ENCODE results near the gene DYRK3. TPM values are rescaled to one million over a fixed set of nuclear protein-coding genes. Genes with fewer than 3 reads are reported as not detected.

DYRK3 gene
- total and polyA plus RNA-seq, 9 of the 15 experiments (the other 6 are each of a cell fraction or from before 2014, with no cell fraction given) = 4.5 to 33.7 (median 25.7) TPM

DNA sequence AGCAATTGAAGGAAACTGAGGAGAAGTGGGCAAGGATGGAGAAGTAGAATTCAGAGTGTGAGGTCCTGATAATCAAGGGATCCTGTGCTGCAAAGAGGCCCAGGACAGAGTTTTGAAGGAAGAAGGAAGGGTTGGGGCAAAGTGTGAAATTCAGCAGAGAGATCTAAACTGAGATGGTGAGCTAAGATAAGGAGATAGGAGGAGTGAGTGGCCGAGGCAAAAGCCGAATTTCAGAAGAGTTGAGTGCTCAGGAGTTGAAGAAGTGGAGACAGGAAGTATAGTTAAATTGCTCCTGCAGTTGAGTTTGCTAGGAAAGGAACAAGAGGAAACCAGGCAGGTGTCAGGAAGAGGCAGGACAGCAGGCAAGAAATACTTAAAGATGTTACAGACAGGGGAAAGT is 33.0 kb downstream of the DYRK3 start (continued):
- TF ChIP-seq, protein P1, sequence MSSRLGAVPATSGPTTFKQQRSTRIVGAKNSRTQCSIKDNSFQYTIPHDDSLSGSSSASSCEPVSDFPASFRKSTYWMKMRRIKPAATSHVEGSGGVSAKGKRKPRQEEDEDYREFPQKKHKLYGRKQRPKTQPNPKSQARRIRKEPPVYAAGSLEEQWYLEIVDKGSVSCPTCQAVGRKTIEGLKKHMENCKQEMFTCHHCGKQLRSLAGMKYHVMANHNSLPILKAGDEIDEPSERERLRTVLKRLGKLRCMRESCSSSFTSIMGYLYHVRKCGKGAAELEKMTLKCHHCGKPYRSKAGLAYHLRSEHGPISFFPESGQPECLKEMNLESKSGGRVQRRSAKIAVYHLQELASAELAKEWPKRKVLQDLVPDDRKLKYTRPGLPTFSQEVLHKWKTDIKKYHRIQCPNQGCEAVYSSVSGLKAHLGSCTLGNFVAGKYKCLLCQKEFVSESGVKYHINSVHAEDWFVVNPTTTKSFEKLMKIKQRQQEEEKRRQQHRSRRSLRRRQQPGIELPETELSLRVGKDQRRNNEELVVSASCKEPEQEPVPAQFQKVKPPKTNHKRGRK (tag; IDR thresholded peaks at IDR 0.05) = no peak
- 0 out of 2 replicates have a peak, but pooled peaks have one; percentile 32 for TF ChIP-seq MTA1 (IDR thresholded peaks at IDR 0.05; ENCODE audit: borderline replicate concordance)
- TF ChIP-seq HDAC1 (IDR thresholded peaks at IDR 0.05) = peak in 1 of 2 experiments; percentile 33; a peak in 1 of 4 replicates

DNA sequence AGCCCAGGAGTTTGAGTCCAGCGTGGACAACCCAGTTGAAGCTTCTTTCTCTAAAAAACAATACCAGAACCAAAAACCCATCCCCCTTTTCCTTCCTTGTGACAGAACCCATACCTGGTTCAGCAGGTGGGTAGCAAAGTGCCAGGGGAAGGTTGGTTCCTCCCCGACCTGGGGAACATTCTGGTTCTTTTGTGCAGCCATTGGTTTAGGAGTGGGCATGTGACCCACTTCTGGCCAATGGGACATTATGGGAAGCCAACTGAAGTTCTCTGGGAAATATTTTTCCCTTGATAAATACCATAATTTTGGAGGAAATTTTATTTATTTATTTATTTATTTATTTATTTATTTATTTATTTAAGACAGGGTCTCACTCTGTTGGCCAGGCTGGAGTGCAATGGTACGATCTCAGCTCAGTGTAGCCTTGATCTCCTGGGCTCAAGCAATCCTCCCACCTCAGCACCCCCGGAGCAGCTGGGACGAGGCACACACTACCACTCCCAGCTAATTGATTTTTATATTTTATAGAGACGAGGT is 33.6 kb downstream of the DYRK3 start:
- Histone ChIP-seq H3K9me1 (ENCODE audit: control insufficient read depth, insufficient read depth, low read length) (no peaks in the 10 kb centered on the region), H3K36me3 (ENCODE audit: control insufficient read depth, insufficient read depth, low read length) (no peaks in the 10 kb centered on the region), H4K20me1 (replicated peaks; ENCODE audit: control insufficient read depth, insufficient read depth, low read length) (no peaks in the 10 kb centered on the region), H3K27ac (ENCODE audit: extremely low read depth, low read depth, low read length) (no peak overlapping the region), H3K4me3 (no peak overlapping the region), H3K9me3 (replicated peaks; ENCODE audit: control insufficient read depth, insufficient read depth, low read depth, low read length) (no peaks in the 10 kb centered on the region), H3K4me2 (ENCODE audit: insufficient read depth, low read length) (no peak overlapping the region), H3K4me1 (replicated peaks in 1 of 2; ENCODE audit: control insufficient read depth in 2 of 2, insufficient read depth in 2 of 2, low read length in 2 of 2) (peaks cover 34 to 59% of the 10 kb centered on the region in 2 experiments), H3K27me3 (ENCODE audit: control insufficient read depth in 2 of 2, insufficient read depth in 2 of 2, low read length in 2 of 2) (no peaks in the 10 kb centered on the region), H3K9ac (ENCODE audit: insufficient read depth in 1 of 2, low read depth in 2 of 2, low read length in 2 of 2) (no peak overlapping the region), H3K79me2 (ENCODE audit: control insufficient read depth, insufficient read depth, low read length) (no peaks in the 10 kb centered on the region), H2AFZ (ENCODE audit: low read depth, low read length) (peak overlapping the region; percentile 49)
- TF ChIP-seq, protein P2, sequence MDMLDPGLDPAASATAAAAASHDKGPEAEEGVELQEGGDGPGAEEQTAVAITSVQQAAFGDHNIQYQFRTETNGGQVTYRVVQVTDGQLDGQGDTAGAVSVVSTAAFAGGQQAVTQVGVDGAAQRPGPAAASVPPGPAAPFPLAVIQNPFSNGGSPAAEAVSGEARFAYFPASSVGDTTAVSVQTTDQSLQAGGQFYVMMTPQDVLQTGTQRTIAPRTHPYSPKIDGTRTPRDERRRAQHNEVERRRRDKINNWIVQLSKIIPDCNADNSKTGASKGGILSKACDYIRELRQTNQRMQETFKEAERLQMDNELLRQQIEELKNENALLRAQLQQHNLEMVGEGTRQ (CRISPR knock-in tag; IDR thresholded peaks at IDR 0.05) = peak; percentile 80
- peak; percentile 57; the same call in 1 of the 2 replicates for TF ChIP-seq RAD51 (IDR thresholded peaks at IDR 0.05; ENCODE audit: borderline replicate concordance, low read depth)
- no peak for TF ChIP-seq ARHGAP35 (IDR thresholded peaks at IDR 0.05; ENCODE audit: partially characterized antibody)
- TF ChIP-seq, protein P3, sequence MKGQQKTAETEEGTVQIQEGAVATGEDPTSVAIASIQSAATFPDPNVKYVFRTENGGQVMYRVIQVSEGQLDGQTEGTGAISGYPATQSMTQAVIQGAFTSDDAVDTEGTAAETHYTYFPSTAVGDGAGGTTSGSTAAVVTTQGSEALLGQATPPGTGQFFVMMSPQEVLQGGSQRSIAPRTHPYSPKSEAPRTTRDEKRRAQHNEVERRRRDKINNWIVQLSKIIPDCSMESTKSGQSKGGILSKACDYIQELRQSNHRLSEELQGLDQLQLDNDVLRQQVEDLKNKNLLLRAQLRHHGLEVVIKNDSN (CRISPR knock-in tag; IDR thresholded peaks at IDR 0.05) = peak; percentile 75
- no peak for TF ChIP-seq ATF7 (IDR thresholded peaks at IDR 0.05)
- TF ChIP-seq HNRNPK (IDR thresholded peaks at IDR 0.05; ENCODE audit: low read depth, low read length, poor library complexity, severe bottlenecking) = no peak
- TF ChIP-seq ZNF830 (CRISPR knock-in tag; IDR thresholded peaks at IDR 0.05) = no peak
- no peak for TF ChIP-seq CREB1 (IDR thresholded peaks at IDR 0.05)
- no peak for TF ChIP-seq CREB1 (CRISPR knock-in tag; IDR thresholded peaks at IDR 0.05)
- TF ChIP-seq HEY1 (CRISPR knock-in tag; IDR thresholded peaks at IDR 0.05; ENCODE audit: borderline replicate concordance) = no peak
- no peak for TF ChIP-seq ZNF77 (CRISPR knock-in tag; IDR thresholded peaks at IDR 0.05)
- no peak for TF ChIP-seq DACH1 (IDR thresholded peaks at IDR 0.05; ENCODE audit: partially characterized antibody)
- TF ChIP-seq NFYB (IDR thresholded peaks at IDR 0.05; ENCODE audit: extremely low read depth, insufficient read length) = peak; percentile 19
- TF ChIP-seq, protein P4, sequence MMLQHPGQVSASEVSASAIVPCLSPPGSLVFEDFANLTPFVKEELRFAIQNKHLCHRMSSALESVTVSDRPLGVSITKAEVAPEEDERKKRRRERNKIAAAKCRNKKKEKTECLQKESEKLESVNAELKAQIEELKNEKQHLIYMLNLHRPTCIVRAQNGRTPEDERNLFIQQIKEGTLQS (IDR thresholded peaks at IDR 0.05) = no peak
- TF ChIP-seq, protein P4 (CRISPR knock-in tag; conservative IDR thresholded peaks at IDR 0.05) = no peak
- peak; percentile 65 for TF ChIP-seq ZNF121 (CRISPR knock-in tag; conservative IDR thresholded peaks at IDR 0.05)
- TF ChIP-seq NCOR1 (IDR thresholded peaks at IDR 0.05) = no peak
- 79% methylated on average over 6 of the region's 6 CpGs for WGBS (ENCODE audit: insufficient coverage, low coverage, missing lambda C conversion rate)
- no TSS peak for BruUV-seq (replicated peaks)
- no peak for DNase-seq (ENCODE audit: extremely low read depth in 1 of 4, low spot score in 3 of 4)
- ATAC-seq = no peak
- ChIA-PET CTCF (ENCODE audit: low intra/inter-chr PET ratio) (no interaction called here), POLR2A (interaction anchor here (0.6 to 7.4 kb wide), 7 partner anchors 10 to 202 kb away, joined by 3 to 59 read pairs (median 3); no protein-coding TSS in a partner anchor)
- in situ Hi-C loops (cut with MboI) = no loop called here
- no peak for FAIRE-seq
- intact Hi-C loops (cut with micrococcal nuclease) = no loop called here
